Left ventricle myocardium inferior (tissue), 1 donor: ENCODE results near the gene NR5A2. TPM values are rescaled to one million over a fixed set of nuclear protein-coding genes. Genes with fewer than 3 reads are reported as not detected.

ENCODE experiments used
- DNase-seq: peaks from one replicate; pipeline ENCODE4 v3.0.0-alpha.2; 2020
- H3K27ac ChIP-seq: fragments of 200-600 bp; replicated peaks from 2 replicates; pipeline ENCODE4 v1.8.0; 2021
- H3K27me3 ChIP-seq: fragments of 200-600 bp; 2 replicates; pipeline ENCODE4 v1.8.0; 2021; ENCODE audit warnings: low read depth
- H3K36me3 ChIP-seq: fragments of 200-600 bp; 2 replicates; pipeline ENCODE4 v1.8.0; 2021
- H3K4me1 ChIP-seq: fragments of 200-600 bp; 2 replicates; pipeline ENCODE4 v1.8.0; 2021
- H3K4me3 ChIP-seq: fragments of 200-600 bp; 2 replicates; pipeline ENCODE4 v1.8.0; 2021; ENCODE audit warnings: mild to moderate bottlenecking, moderate library complexity
- H3K9me3 ChIP-seq: fragments of 200-600 bp; replicated peaks from 2 replicates; pipeline ENCODE4 v1.8.0; 2021
- intact Hi-C: fragments of 100-400 bp; cut with micrococcal nuclease; formaldehyde crosslinking; loops from one replicate; pipeline ENCODE4 v1.11.0; 2022
- total RNA-seq: library from RNA; stranded (reverse); fragmentation: NEBNext Ultra II Directional; extraction: Animal tissue kit (Norgen Biotek cat#: 25700); gene quantifications from one replicate; pipeline ENCODE4 v1.2.1, GENCODE V29; 2021
- TF ChIP-seq, protein P1 (sequence below): fragments of 200-600 bp; IDR thresholded peaks from 2 replicates; pipeline ENCODE4 v1.8.0; 2021; ENCODE audit warnings: antibody characterized with exemption, mild to moderate bottlenecking, borderline replicate concordance
- donor health status: DM: no; HTN: yes; CAD: no; lungs with severe emphysema.

Gene NR5A2
- total RNA-seq, 1 donor from 2014 or later: 1.3 TPM

DNA sequence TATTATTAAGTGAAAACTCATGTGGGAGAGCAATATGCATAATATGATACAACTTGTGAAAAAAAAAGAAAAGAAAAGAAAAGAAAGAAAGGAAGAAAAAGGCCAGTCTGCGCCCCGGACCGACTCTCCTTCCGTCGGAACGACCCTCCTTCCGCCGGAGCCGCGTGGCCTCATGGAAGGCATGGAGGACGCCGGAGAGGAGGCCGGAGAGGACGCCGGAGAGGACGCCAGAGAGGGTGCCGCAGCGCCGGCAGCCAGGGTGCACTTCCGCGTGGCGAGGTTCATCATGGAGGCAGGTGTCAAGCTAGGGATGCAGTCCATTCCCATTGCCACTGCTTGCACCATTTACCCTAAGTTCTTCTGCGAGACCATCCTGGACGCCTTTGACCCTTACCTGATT is 185.9 kb downstream of the NR5A2 start:
- no peak for DNase-seq
- intact Hi-C loops: no loop called here
- TF ChIP-seq, protein P1, sequence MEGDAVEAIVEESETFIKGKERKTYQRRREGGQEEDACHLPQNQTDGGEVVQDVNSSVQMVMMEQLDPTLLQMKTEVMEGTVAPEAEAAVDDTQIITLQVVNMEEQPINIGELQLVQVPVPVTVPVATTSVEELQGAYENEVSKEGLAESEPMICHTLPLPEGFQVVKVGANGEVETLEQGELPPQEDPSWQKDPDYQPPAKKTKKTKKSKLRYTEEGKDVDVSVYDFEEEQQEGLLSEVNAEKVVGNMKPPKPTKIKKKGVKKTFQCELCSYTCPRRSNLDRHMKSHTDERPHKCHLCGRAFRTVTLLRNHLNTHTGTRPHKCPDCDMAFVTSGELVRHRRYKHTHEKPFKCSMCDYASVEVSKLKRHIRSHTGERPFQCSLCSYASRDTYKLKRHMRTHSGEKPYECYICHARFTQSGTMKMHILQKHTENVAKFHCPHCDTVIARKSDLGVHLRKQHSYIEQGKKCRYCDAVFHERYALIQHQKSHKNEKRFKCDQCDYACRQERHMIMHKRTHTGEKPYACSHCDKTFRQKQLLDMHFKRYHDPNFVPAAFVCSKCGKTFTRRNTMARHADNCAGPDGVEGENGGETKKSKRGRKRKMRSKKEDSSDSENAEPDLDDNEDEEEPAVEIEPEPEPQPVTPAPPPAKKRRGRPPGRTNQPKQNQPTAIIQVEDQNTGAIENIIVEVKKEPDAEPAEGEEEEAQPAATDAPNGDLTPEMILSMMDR: no peak

DNA sequence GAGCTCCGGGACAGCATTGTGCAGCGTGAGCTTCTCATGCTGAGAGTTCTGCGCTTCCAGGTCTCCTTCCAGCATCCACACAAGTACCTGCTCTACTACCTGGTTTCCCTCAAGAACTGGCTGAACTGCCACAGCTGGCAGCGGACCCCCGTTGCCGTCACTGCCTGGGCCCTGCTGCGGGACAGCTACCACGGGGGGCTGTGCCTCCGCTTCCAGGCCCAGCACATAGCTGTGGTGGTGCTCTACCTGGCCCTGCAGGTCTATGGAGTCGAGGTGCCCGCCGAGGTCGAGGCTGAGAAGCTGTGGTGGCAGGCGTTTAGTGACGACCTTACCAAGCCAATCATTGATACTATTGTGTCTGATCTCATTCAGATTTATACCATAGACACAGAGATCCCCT is 186.4 kb downstream of the NR5A2 start:
- no peaks in the 10 kb centered on the region for H3K4me1 ChIP-seq
- TF ChIP-seq, protein P1: no peak

More for the DNA sequence above, 185.9 kb downstream of the NR5A2 start:
- H3K36me3 ChIP-seq: no peaks in the 10 kb centered on the region
- peaks cover 4% of the 10 kb centered on the region for H3K9me3 ChIP-seq
- H3K27ac ChIP-seq: no peak overlapping the region
- H3K27me3 ChIP-seq: no peaks in the 10 kb centered on the region
- H3K4me3 ChIP-seq: no peak overlapping the region
- H3K4me1 ChIP-seq: no peaks in the 10 kb centered on the region

DNA sequence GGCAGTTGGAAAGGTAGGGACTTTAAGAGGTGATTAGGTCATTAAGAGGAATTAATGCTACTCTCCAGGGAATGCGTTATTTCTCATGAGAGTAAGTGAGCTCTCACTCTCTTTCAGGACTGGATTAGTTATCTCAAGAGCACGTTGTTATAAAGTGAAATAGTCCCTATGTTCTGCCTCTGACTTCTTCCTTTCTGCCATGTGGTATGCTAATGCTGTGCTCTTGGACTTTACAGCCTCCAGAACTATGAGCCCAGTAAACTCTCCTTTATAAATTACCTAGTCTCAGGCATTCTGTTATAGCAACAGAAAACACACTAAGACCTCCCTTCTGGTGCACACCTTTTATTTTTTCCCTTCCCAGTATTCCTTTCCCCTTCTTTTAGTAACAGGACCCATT is 187.8 kb downstream of the NR5A2 start:
- Histone ChIP-seq H3K9me3 (peaks cover 4% of the 10 kb centered on the region), H3K4me1 (no peaks in the 10 kb centered on the region), H3K27ac (no peak overlapping the region), H3K4me3 (no peak overlapping the region), H3K36me3 (no peaks in the 10 kb centered on the region), H3K27me3 (no peaks in the 10 kb centered on the region)
- intact Hi-C loops: no loop called here
- TF ChIP-seq, protein P1: no peak
- DNase-seq: no peak

More for the DNA sequence above, 186.4 kb downstream of the NR5A2 start:
- Histone ChIP-seq H3K27ac (no peak overlapping the region), H3K36me3 (no peaks in the 10 kb centered on the region), H3K27me3 (no peaks in the 10 kb centered on the region), H3K4me3 (no peak overlapping the region), H3K9me3 (peaks cover 4% of the 10 kb centered on the region)
- intact Hi-C loops: no loop called here
- DNase-seq: no peak

DNA sequence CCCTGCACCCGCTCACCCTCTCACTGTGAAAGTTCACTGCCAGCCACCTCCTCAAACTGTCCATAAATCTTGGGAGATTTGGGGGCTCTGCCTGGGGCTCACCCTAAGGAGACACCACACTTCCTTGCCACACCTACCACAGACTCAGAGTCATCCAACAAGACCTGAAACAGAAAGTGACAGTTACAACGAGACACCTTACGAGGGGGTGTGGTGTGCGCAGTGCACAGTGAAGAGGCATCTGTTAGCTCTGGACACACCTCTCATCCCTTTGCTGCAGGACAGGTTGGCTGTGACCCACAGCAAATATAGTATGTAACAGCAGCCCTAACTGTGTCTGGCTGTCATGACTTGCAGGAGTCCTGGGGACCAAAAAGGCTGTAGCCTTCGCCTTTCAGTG is 190.2 kb downstream of the NR5A2 start:
- Histone ChIP-seq H3K4me1 (no peaks in the 10 kb centered on the region), H3K27me3 (no peaks in the 10 kb centered on the region), H3K9me3 (peaks cover 4% of the 10 kb centered on the region), H3K4me3 (no peak overlapping the region), H3K27ac (no peak overlapping the region), H3K36me3 (no peaks in the 10 kb centered on the region)
- intact Hi-C loops: no loop called here
- no peak for DNase-seq
- TF ChIP-seq, protein P1: no peak

DNA sequence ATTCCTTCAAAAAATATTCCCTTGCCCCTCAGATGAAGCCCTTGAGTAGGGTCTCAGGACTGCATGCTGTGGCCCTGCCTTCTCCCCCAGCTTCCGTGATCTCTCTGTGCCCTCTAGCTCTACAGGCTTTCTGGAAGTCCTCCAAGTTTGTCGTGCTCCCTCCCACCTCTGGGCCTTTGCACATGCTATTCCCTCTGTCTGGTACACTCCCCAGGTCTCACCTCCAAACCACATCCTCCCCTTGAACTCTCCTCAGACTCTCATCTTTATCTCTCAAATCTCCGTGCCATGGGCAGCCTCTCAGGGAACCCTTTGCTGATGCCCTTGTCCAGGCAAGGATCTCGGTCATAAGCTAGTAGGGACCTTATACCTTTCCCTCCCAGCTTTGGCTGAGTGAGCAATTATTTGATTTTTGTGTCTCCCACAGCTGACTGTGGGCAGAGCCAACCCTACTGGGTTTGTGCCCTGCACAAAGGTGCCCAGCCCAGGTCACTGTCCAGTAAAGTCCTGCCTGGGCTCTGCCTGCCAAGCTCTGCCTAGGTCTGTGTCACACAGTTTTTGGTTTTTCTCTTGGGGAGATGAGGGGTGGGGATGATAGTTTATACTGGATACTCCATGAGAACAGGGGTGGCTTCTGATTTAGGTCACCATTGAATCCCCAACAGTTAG is 194.2 kb downstream of the NR5A2 start:
- no peaks in the 10 kb centered on the region for H3K4me1 ChIP-seq
- H3K36me3 ChIP-seq: no peaks in the 10 kb centered on the region
- H3K27ac ChIP-seq: no peak overlapping the region
- TF ChIP-seq, protein P1: no peak
- DNase-seq: no peak
- no peak overlapping the region for H3K4me3 ChIP-seq
- no peaks in the 10 kb centered on the region for H3K9me3 ChIP-seq
- peaks cover 19% of the 10 kb centered on the region for H3K27me3 ChIP-seq
- intact Hi-C loops: no loop called here
